Prostate gland (tissue), 2 donors: Measurements from ENCODE around the gene PTPRH. TPM values are rescaled to one million over a fixed set of nuclear protein-coding genes. Genes with fewer than 3 reads are reported as not detected.
"Not testable (repeated sequence)": the region's sequence is repeated elsewhere in the genome, so short reads cannot be mapped to it uniquely, and the experiment has no call there.

Experiments
- DNase-seq: peaks from one replicate; pipeline ENCODE4 v3.0.0-alpha.2; 2019; ENCODE audit warnings: low spot score
- H3K27ac ChIP-seq, 2 donors: fragments of 200-600 bp; sonication (generic); 2 replicates each; pipeline ENCODE4 v1.5.1; 2017 to 2019
- H3K27me3 ChIP-seq: fragments of 200-600 bp; sonication (generic); replicated peaks from 2 replicates; pipeline ENCODE4 v1.5.1; 2019; ENCODE audit not compliant: insufficient read depth
- H3K36me3 ChIP-seq, 2 donors: fragments of 200-600 bp; sonication (generic); 1 replicate in 1 of 2; 2 replicates in 1 of 2; pipeline versions ENCODE4 v1.5.1 to v1.8.1; 2017 to 2019
- H3K4me1 ChIP-seq: fragments of 200-600 bp; sonication (generic); replicated peaks from 2 replicates; pipeline ENCODE4 v1.5.1; 2019
- H3K4me3 ChIP-seq, 2 donors: fragments of 200-600 bp; sonication (generic); 2 replicates each; pipeline ENCODE4 v1.5.1; 2017 to 2019
- H3K9me3 ChIP-seq: fragments of 200-600 bp; sonication (generic); 2 replicates; pipeline ENCODE4 v1.5.1; 2017
- CTCF ChIP-seq, 4 experiments: fragments of 200-600 bp in 2 of 4; fragments of 450-650 bp in 2 of 4; sonication (generic) in 2 of 4; IDR thresholded peaks; 1 replicate in 3 of 4; 2 replicates in 1 of 4; pipeline ENCODE4 v1.5.1; 2016 to 2019; ENCODE audit warnings: antibody characterized with exemption in 4 of 4, mild to moderate bottlenecking in 2 of 4, moderate library complexity in 2 of 4
- POLR2A ChIP-seq: fragments of 450-650 bp; IDR thresholded peaks from one replicate; pipeline ENCODE4 v1.6.1; 2016; ENCODE audit warnings: antibody characterized with exemption, mild to moderate bottlenecking
- POLR2AphosphoS5 ChIP-seq: sonication (generic); formaldehyde crosslinking; IDR thresholded peaks from one replicate; pipeline ENCODE4 v1.6.1; 2017; ENCODE audit warnings: antibody characterized with exemption
- WGBS: methylation state at CpG from one replicate; pipeline ENCODE4 v1.1.5; 2018; 5-methylcytosine and 5-hydroxymethylcytosine counted together
- intact Hi-C: fragments of 100-400 bp; cut with DNase I; formaldehyde crosslinking; loops from one replicate; pipeline ENCODE4 v1.14.2; 2022
- total RNA-seq, 2 donors: library from RNA; depleted of rRNA; stranded (reverse); fragments of >200 nt; gene quantifications; one replicate each; pipeline ENCODE4 v1.1.0, GENCODE V29; 2016

The PTPRH gene
- total RNA-seq, 2 donors from 2014 or later: 4.0 TPM; not detected in 1

GRCh38 chr19:55173714-55174409, 35.4 kb downstream of the PTPRH start:
- Histone ChIP-seq H3K4me3 (peak overlapping the region; percentile 1 to 3), H3K27ac (no peak overlapping the region), H3K9me3 (no peaks in the 10 kb centered on the region), H3K36me3 (no peaks in the 10 kb centered on the region), H3K4me1 (no peaks in the 10 kb centered on the region), H3K27me3 (peaks cover 37% of the 10 kb centered on the region)
- WGBS: 2% methylated on average over 35 of the region's 37 CpGs
- intact Hi-C loops: no loop called here
- TF ChIP-seq POLR2A: no peak
- TF ChIP-seq CTCF (IDR thresholded peaks at IDR 0.05): no peak
- TF ChIP-seq POLR2AphosphoS5: no peak
- DNase-seq: no peak

DNA sequence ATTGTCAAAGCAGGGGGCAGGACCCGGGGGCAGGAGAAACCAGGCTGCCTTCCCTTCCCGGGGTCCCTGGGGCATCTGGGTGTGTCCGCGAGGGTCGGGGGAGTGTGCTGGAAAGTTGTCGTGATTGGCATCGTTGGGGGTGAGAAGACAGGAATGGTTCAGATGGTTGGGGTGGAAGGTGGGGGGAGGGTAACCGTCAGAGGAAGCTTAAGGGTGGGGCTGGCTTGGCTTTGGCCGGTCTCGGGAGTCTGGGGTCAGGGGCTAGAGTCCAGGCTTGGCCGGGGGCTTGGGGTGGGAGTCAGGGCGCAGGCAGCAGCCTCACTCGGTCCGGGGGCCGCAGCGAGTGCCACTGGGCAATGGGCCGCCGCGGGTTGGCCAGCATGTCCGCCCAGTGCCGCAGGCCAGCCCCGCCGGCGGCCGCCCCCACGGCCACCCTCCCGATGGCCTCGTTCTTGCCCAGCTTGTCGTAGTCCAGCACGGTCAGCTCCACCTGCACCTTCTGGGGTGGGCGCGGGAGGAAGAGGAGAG, 36.1 kb downstream of the PTPRH start:
- intact Hi-C loops: no loop called here
- no peaks in the 10 kb centered on the region for H3K36me3 ChIP-seq
- peak overlapping the region; percentile 1 to 3 for H3K4me3 ChIP-seq
- H3K27ac ChIP-seq: no peak overlapping the region
- no peaks in the 10 kb centered on the region for H3K4me1 ChIP-seq
- no peak for DNase-seq
- under 1% methylated on average over 32 of the region's 32 CpGs for WGBS
- TF ChIP-seq POLR2AphosphoS5 (no peak), POLR2A (no peak), CTCF (IDR thresholded peaks at IDR 0.05) (no peak)
- H3K9me3 ChIP-seq: no peaks in the 10 kb centered on the region
- H3K27me3 ChIP-seq: peaks cover 35% of the 10 kb centered on the region

GRCh38 chr19:55172741-55173140, 36.6 kb downstream of the PTPRH start:
- H3K27me3 ChIP-seq: peaks cover 31% of the 10 kb centered on the region
- TF ChIP-seq CTCF (IDR thresholded peaks at IDR 0.05) (no peak), POLR2A (no peak), POLR2AphosphoS5 (no peak)
- intact Hi-C loops: no loop called here

DNA sequence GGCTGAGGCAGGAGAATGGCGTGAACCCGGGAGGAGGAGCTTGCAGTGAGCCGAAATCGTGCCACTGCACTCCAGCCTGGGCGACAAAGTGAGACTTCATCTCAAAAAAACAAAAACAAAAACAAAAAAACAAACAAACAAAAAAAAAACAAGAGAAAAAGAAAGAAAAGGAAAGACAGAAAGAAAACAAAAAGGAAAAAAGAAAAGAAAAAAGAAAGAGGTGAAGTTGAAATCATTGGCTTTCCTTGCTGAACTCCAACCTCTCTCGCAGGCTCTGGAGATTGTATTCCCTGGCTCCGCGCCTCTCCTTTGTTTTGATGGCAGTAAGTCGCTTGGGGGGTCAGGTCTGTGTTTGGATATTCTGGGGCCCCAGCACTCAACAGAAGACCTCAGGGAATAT, 37.0 kb downstream of the PTPRH start:
- H3K4me1 ChIP-seq, intact Hi-C loops, H3K4me3 ChIP-seq, H3K9me3 ChIP-seq, H3K27ac ChIP-seq, H3K36me3 ChIP-seq, DNase-seq: not testable (repeated sequence)
- H3K27me3 ChIP-seq: peaks cover 29% of the 10 kb centered on the region
- 51% methylated on average over 9 of the region's 9 CpGs for WGBS

More at GRCh38 chr19:55172741-55173140, 36.6 kb downstream of the PTPRH start:
- H3K4me3 ChIP-seq: no peak overlapping the region
- no peaks in the 10 kb centered on the region for H3K4me1 ChIP-seq
- no peak overlapping the region for H3K27ac ChIP-seq
- no peaks in the 10 kb centered on the region for H3K9me3 ChIP-seq
- H3K36me3 ChIP-seq: no peaks in the 10 kb centered on the region
- WGBS: 13% methylated on average over 12 of the region's 12 CpGs
- DNase-seq: no peak

- intact Hi-C loops: no loop called here
- peaks cover 29% of the 10 kb centered on the region for H3K27me3 ChIP-seq
Observed at GRCh38 chr19:55171440-55171839, 37.9 kb downstream of the PTPRH start.

More at GRCh38 chr19:55171440-55171839, 37.9 kb downstream of the PTPRH start:
- H3K9me3 ChIP-seq: no peaks in the 10 kb centered on the region
- TF ChIP-seq POLR2A: no peak
- no peak for TF ChIP-seq CTCF (IDR thresholded peaks at IDR 0.05)
- no peak for DNase-seq
- H3K4me3 ChIP-seq: no peak overlapping the region
- WGBS: 79% methylated on average over 5 of the region's 5 CpGs
- H3K27ac ChIP-seq: no peak overlapping the region
- no peaks in the 10 kb centered on the region for H3K36me3 ChIP-seq
- H3K4me1 ChIP-seq: no peaks in the 10 kb centered on the region
